ENCODE results near the gene SAMD9. TPM values are rescaled to one million over a fixed set of nuclear protein-coding genes. Genes with fewer than 3 reads are reported as not detected.
"Not testable (repeated sequence)": the region's sequence is repeated elsewhere in the genome, so short reads cannot be mapped to it uniquely, and the experiment has no call there.

Gene SAMD9
- total RNA-seq, 1 donor = 57.5 TPM

- TF ChIP-seq CTCF (IDR thresholded peaks at IDR 0.05; ENCODE audit: insufficient read depth, low read length) = peak; percentile 76
- H3K4me3 ChIP-seq (ENCODE audit: low read depth, low read length) = no peak overlapping the region
- DNase-seq (ENCODE audit: low read depth) = peak; percentile 79
These were observed 24.9 kb downstream of the SAMD9 start for GRCh38 chr7:93092757-93093370.

GRCh38 chr7:93073357-93073756, 44.4 kb downstream of the SAMD9 start:
- not testable (repeated sequence) for H3K4me3 ChIP-seq (ENCODE audit: low read depth, low read length); DNase-seq (ENCODE audit: low read depth)

- TF ChIP-seq CTCF (IDR thresholded peaks at IDR 0.05; ENCODE audit: insufficient read depth, low read length) = no peak
- no peak overlapping the region for H3K4me3 ChIP-seq (ENCODE audit: low read depth, low read length)
- no peak for DNase-seq (ENCODE audit: low read depth)
These were observed 55.2 kb downstream of the SAMD9 start for GRCh38 chr7:93062599-93062998.

GRCh38 chr7:93060865-93061264, 56.9 kb downstream of the SAMD9 start:
- no peak overlapping the region for H3K4me3 ChIP-seq (ENCODE audit: low read depth, low read length)
- TF ChIP-seq CTCF (IDR thresholded peaks at IDR 0.05; ENCODE audit: insufficient read depth, low read length) = no peak
- DNase-seq (ENCODE audit: low read depth) = no peak

GRCh38 chr7:93060025-93060424, 57.8 kb downstream of the SAMD9 start:
- DNase-seq (ENCODE audit: low read depth) = no peak
- TF ChIP-seq CTCF (IDR thresholded peaks at IDR 0.05; ENCODE audit: insufficient read depth, low read length) = no peak

GRCh38 chr7:93056621-93057020, 61.2 kb downstream of the SAMD9 start:
- not testable (repeated sequence) for DNase-seq (ENCODE audit: low read depth); H3K4me3 ChIP-seq (ENCODE audit: low read depth, low read length)

More at GRCh38 chr7:93060025-93060424, 57.8 kb downstream of the SAMD9 start:
- H3K4me3 ChIP-seq (ENCODE audit: low read depth, low read length) = no peak overlapping the region

GRCh38 chr7:93055543-93056107, 62.2 kb downstream of the SAMD9 start:
- TF ChIP-seq CTCF (IDR thresholded peaks at IDR 0.05; ENCODE audit: insufficient read depth, low read length) = peak; percentile 63
- H3K4me3 ChIP-seq (ENCODE audit: low read depth, low read length) = no peak overlapping the region
- DNase-seq (ENCODE audit: low read depth) = peak; percentile 65

GRCh38 chr7:93054975-93055374, 62.8 kb downstream of the SAMD9 start:
- no peak for DNase-seq (ENCODE audit: low read depth)
- no peak overlapping the region for H3K4me3 ChIP-seq (ENCODE audit: low read depth, low read length)
- no peak for TF ChIP-seq CTCF (IDR thresholded peaks at IDR 0.05; ENCODE audit: insufficient read depth, low read length)

Data from fibroblast of the aortic adventitia (primary cell).